Body of pancreas (tissue), 4 donors: ENCODE results near the gene PPDPF. TPM values are rescaled to one million over a fixed set of nuclear protein-coding genes. Genes with fewer than 3 reads are reported as not detected.
A peak's percentile ranks its signal among the peaks of the same experiment; 100 is the strongest.

Experiments used
- ATAC-seq: fragments of 150-250 bp; one replicate; pipeline ENCODE4 v1.9.1; 2016
- DNase-seq, 4 donors: peaks; one replicate each; pipeline ENCODE4 v3.0.0-alpha.2; 2019
- H3K27ac ChIP-seq, 4 donors: fragments of 200-600 bp; sonication (generic); 1 replicate in 3 of 4; 2 replicates in 1 of 4; pipeline versions ENCODE4 v1.5.1 to v1.6.1; 2016 to 2019; ENCODE audit warnings: mild to moderate bottlenecking in 1 of 4, mixed read lengths in 1 of 4, moderate library complexity in 1 of 4
- H3K27me3 ChIP-seq, 2 donors: fragments of 200-600 bp; sonication (generic); one replicate each; pipeline ENCODE4 v1.6.0; 2016; ENCODE audit warnings: mild to moderate bottlenecking in 1 of 2
- H3K36me3 ChIP-seq, 2 donors: fragments of 200-600 bp; sonication (generic); replicated peaks in 1 of 2; 2 replicates each; pipeline ENCODE4 v1.5.1; 2016; ENCODE audit warnings: low read depth in 2 of 2; ENCODE audit not compliant: insufficient read depth in 1 of 2
- H3K4me1 ChIP-seq: fragments of 200-600 bp; sonication (generic); one replicate; pipeline ENCODE4 v1.6.0; 2016
- H3K4me3 ChIP-seq, 2 donors: fragments of 200-600 bp; sonication (generic); 1 replicate in 1 of 2; 2 replicates in 1 of 2; pipeline ENCODE4 v1.5.1; 2016 to 2019
- H3K9me3 ChIP-seq, 3 donors: fragments of 200-600 bp; sonication (generic); 1 replicate in 2 of 3; 2 replicates in 1 of 3; pipeline ENCODE4 v1.5.1; 2016
- POLR2A ChIP-seq, 3 donors: fragments of 450-650 bp; IDR thresholded peaks; one replicate each; pipeline ENCODE4 v1.6.1; 2016; ENCODE audit warnings: antibody characterized with exemption in 3 of 3, mild to moderate bottlenecking in 2 of 3
- WGBS, 2 donors: methylation state at CpG; one replicate each; pipeline ENCODE4 v1.1.5; 2017; 5-methylcytosine and 5-hydroxymethylcytosine counted together
- intact Hi-C: fragments of 100-400 bp; cut with DNase I; formaldehyde crosslinking; loops from one replicate; pipeline ENCODE4 v1.15.1; 2023
- total RNA-seq, 2 donors: library from RNA; depleted of rRNA; stranded (reverse); fragments of >200 nt; gene quantifications; one replicate each; pipeline ENCODE4 v1.1.0, GENCODE V29; 2016
- TF ChIP-seq, protein P1 (sequence below), 7 experiments: fragments of 450-650 bp in 4 of 7; fragments of 200-600 bp in 3 of 7; sonication (generic) in 3 of 7; IDR thresholded peaks; one replicate each; pipeline ENCODE4 v1.5.1; 2016 to 2019; ENCODE audit warnings: antibody characterized with exemption in 7 of 7

PPDPF gene
- total RNA-seq, 2 donors from 2014 or later = 69.9 to 106 TPM

DNA sequence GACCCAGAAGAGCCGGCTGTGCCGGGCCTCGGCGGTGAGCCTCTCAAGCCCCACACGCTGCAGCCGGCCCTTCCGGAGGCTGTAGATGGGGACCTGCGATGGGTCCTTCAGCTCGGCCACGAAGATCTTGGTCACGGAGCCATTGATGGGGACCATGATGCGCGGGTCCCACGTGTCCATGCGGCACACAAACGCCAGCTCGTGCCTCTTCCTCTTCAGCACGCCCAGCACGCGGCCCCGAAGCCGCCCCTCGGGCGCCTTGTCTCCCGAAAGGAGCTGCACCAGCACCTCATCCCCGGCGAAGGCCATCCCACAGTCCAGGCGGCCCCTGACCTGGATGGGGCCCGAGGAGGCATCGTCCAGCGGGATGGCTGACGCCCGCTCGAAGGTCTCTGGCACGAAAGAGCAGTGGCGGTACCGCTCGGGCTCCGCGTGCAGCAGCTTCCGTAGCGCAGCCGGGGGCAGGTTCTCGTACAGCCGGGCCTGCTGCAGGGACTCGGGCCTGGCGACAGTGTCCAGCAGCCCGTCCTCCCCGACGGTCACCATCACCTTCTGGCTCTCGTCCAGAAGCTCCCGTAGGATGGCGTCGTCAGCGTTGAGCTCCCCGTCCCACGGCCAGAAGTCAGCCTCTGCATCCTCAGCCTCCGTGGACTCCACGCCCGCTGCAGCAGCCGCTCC, 44.6 kb downstream of the PPDPF start:
- H3K27ac ChIP-seq = no peak overlapping the region
- ATAC-seq (no peak), DNase-seq (no peak)
- no peak overlapping the region for H3K4me3 ChIP-seq
- no peaks in the 10 kb centered on the region for H3K27me3 ChIP-seq
- intact Hi-C loops = no loop called here
- H3K36me3 ChIP-seq = peaks cover 0 to 2% of the 10 kb centered on the region in 2 donors
- no peak for TF ChIP-seq POLR2A (IDR thresholded peaks at IDR 0.05)
- TF ChIP-seq, protein P1, sequence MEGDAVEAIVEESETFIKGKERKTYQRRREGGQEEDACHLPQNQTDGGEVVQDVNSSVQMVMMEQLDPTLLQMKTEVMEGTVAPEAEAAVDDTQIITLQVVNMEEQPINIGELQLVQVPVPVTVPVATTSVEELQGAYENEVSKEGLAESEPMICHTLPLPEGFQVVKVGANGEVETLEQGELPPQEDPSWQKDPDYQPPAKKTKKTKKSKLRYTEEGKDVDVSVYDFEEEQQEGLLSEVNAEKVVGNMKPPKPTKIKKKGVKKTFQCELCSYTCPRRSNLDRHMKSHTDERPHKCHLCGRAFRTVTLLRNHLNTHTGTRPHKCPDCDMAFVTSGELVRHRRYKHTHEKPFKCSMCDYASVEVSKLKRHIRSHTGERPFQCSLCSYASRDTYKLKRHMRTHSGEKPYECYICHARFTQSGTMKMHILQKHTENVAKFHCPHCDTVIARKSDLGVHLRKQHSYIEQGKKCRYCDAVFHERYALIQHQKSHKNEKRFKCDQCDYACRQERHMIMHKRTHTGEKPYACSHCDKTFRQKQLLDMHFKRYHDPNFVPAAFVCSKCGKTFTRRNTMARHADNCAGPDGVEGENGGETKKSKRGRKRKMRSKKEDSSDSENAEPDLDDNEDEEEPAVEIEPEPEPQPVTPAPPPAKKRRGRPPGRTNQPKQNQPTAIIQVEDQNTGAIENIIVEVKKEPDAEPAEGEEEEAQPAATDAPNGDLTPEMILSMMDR (IDR thresholded peaks at IDR 0.05) = no peak
- peaks cover 6% of the 10 kb centered on the region for H3K4me1 ChIP-seq
- no peaks in the 10 kb centered on the region for H3K9me3 ChIP-seq
- WGBS, 2 donors = 94 to 97% methylated on average over 29 to 59 of the region's 61 CpGs

DNA sequence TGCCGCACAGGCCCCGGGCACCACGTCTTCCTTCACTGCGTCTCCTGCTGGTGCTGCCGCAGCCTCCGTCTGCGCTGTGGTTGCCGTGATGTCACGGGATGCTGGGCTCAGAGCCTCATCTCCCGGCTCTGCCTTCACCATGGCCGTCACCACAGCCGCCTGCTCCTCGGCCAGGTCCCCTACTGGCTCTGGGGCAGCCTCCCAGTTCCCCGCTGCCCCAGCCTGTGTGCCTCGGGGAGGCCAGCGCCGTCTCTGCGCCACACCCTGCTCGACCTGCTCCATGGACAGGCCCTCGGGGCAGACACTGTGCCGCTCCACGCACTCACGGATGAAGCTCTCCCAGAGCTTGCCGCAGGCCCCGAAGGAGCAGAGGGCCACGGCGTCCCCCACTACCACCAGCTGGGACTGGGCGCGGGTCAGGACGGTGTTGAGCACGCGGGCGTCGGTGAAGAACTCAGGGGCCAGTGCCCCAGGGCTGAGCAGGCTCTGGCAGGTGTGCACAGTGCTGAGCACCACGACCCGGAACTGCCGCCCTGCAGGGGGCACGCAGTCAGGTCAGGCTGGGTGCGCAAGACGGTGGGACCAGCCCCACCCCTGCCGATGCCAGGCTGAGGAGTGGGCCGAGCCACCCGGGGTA, 45.3 kb downstream of the PPDPF start:
- Histone ChIP-seq H3K4me1 (peaks cover 6% of the 10 kb centered on the region), H3K27me3 (no peaks in the 10 kb centered on the region), H3K4me3 (no peak overlapping the region), H3K9me3 (no peaks in the 10 kb centered on the region), H3K36me3 (no peaks in the 10 kb centered on the region), H3K27ac (no peak overlapping the region)
- intact Hi-C loops = no loop called here
- no peak for TF ChIP-seq POLR2A (IDR thresholded peaks at IDR 0.05)
- TF ChIP-seq, protein P1 (IDR thresholded peaks at IDR 0.05) = no peak
- 92 to 96% methylated on average over 12 to 39 of the region's 43 CpGs for WGBS, 2 donors
- DNase-seq (no peak), ATAC-seq (no peak)

DNA sequence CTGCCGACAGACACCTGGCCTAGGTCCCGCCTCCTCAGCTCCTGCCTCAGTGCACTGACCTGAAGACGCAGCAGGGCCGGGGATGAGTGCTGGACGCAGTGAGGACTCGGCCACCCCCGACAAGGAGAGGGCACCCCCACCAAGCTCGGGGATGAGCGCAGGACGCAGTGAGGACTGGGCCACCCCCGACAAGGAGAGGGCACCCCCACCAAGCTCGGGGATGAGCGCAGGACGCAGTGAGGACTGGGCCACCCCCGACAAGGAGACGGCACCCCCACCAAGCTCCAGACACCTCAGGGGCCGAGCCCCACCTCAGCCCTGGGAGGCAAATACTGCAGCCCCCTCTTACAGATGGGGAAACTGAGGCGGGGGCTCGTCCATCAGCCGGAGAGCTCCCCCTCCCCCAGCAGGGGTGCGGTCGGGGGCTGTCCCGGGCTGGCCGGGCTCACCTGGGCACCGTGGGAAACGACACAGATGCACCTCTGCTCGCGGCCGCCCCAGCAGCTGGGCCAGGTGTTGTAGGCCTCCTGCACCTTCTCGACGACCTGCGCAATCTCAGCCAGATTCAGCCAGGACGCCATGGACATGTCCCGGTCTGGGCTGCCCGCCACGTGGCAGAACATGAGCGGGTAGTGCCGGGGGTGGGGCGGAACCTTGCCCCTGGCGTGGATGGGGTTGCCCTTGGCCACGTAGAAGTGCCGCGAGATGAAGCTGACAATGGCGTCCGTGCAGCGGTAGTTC, 46.0 kb downstream of the PPDPF start:
- Histone ChIP-seq H3K27ac (no peak overlapping the region), H3K9me3 (no peaks in the 10 kb centered on the region), H3K4me1 (peaks cover 6% of the 10 kb centered on the region), H3K36me3 (no peaks in the 10 kb centered on the region), H3K27me3 (no peaks in the 10 kb centered on the region), H3K4me3 (no peak overlapping the region)
- intact Hi-C loops = no loop called here
- DNase-seq (peak; percentile 45 to 70 (median 60)), ATAC-seq (peak; percentile 26)
- TF ChIP-seq POLR2A (IDR thresholded peaks at IDR 0.05) = no peak
- TF ChIP-seq, protein P1 (IDR thresholded peaks at IDR 0.05) = no peak
- 67 to 91% methylated on average over 23 to 43 of the region's 46 CpGs for WGBS, 2 donors

DNA sequence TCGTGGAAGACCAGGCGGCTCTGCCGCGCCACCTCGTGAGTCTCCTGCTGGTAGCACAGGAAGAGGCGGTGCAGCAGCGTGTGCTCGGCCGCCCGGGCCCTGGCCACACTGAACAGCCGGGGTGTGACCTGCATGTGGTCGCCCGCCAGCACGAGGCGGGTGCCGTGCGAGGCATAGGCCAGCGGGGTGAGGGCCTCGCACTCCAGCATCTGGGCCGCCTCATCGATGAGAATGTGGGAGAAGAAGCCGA, 46.5 kb downstream of the PPDPF start:
- no peak for ATAC-seq
- H3K36me3 ChIP-seq = no peaks in the 10 kb centered on the region
- WGBS, 2 donors = 65 to 96% methylated on average over 14 to 15 of the region's 22 CpGs

More for the DNA sequence above, 46.5 kb downstream of the PPDPF start:
- Histone ChIP-seq H3K27ac (no peak overlapping the region), H3K27me3 (no peaks in the 10 kb centered on the region), H3K4me3 (no peak overlapping the region), H3K4me1 (peaks cover 6% of the 10 kb centered on the region), H3K9me3 (no peaks in the 10 kb centered on the region)
- intact Hi-C loops = no loop called here
- TF ChIP-seq, protein P1 (IDR thresholded peaks at IDR 0.05) = no peak
- TF ChIP-seq POLR2A (IDR thresholded peaks at IDR 0.05) = no peak
- DNase-seq = no peak
